GM19395 (cell line): ENCODE results near the gene ASTN1.

Source experiments
- ATAC-seq: cut with Tn5 transposase; IDR thresholded peaks from one replicate; pipeline ENCODE4 v1.9.1; 2021; ENCODE audit warnings: mild to moderate bottlenecking, moderate library complexity; ENCODE audit not compliant: unreplicated experiment

ASTN1 gene

DNA sequence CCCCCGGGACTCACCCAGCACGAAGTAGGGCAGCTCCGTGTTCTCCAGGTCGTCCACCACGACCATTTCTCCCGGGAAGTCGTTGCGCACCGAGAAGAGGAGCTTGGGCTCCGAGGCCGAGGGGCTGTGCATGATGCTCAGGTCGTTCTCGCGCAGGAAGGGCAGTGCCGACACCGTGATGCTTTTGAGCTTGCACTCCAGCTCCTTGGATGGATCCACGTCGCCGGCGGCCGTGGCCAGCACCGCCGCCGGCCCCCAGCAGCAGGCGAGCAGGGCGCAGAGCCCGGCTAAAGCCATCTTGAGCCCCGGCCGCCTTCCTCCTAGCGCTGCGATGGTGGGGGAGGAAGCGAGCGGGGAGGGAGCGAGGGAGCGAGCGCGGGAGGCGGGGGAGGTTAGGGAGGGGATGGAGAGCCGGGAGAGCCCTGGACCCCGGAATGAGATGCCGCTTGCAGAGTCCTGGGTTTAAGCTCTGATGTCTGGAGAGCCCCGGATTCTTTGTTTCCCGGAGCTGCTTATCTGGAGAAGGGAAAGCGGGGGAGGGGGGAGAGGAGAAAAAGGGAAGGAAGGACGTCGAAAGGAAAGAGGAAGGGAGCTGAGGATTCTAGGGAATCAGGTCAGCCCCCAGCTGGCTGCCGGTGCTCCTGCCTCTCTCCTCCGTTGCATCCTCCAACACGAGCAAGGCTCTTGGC lies at the start of gene ASTN1:
TSS of gene ASTN1 (minus strand) at position 333 of the 689 bp plus-strand sequence. CDS start at position 297, 36 bp downstream.
- ATAC-seq = no peak

DNA sequence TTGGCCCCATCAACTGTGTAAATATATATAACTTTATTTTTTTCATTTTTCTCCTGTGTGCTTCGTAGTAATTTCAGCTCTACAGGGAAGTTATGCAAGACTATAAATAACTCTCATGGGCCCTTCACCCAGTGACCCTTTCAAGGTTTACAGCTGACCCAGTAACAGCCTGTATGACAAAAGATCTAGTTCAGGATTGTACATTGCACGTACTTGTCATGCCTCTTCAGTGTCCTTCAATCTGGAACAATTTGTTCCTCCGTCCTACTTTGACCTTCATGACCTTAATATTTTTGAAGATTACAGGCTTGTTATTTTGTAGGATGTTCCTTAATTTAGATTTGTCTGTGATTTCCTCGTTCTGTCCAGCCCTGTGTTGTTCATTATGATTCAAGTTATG lies 46.7 kb upstream of the ASTN1 start:
- no peak for ATAC-seq

DNA sequence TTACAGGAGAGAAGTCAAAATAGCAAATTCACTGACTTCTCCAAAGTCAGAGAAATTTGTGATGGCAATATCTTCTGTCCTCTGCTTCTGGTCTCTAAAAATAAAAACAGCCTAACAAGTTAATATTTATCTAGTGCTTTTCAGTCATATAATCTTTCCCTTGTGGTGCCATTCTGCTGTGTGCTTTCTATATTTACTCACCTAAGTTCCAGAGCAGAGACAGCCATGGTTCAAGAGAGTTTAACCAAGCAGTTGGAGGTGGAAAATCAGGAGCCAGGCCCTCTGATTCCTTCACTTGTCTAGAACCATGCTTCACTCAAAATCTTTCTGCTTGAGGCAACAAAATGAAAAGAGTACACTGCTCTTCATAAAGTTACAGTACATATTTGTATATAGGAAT lies 45.6 kb upstream of the ASTN1 start:
- ATAC-seq = no peak

DNA sequence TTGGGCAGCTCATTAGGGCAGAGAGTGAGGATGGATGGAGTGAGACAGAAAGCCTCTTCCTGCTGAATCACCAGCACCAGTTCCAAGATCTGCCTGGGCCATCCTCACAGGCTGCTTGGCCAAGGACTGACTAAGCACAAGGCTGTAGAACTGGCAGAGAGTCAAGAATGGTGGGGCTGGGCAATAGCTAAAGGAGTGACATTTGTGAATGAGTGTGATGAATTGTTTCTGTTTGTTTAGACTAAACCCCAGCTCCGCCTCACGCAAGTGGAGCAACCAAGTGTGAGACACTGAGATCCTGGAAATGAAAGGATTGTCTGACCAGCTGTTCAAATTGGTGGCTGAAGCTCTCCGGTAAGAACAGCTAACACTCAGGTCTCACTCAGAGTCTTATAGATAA lies 44.8 kb upstream of the ASTN1 start:
- ATAC-seq = no peak

DNA sequence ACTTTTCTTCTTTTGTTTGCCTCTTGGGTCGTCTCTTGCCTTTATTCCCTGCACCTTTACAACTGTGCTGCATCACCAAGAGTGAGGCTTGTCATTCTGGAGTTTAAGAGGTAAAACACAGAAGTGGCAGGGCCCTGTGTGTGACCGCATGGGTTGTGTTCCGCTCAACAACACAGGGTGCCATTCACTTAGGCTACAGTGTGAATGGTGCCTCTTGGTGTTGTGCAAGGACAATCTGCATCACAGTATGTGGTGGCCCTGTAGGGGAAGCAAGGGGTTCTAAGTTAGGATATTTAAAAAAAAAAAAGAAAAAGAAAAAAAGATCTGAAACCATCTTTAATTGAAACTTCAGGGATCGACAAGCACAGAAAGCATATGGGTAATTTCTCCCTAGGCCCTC lies 44.4 kb upstream of the ASTN1 start:
- ATAC-seq = no peak

DNA sequence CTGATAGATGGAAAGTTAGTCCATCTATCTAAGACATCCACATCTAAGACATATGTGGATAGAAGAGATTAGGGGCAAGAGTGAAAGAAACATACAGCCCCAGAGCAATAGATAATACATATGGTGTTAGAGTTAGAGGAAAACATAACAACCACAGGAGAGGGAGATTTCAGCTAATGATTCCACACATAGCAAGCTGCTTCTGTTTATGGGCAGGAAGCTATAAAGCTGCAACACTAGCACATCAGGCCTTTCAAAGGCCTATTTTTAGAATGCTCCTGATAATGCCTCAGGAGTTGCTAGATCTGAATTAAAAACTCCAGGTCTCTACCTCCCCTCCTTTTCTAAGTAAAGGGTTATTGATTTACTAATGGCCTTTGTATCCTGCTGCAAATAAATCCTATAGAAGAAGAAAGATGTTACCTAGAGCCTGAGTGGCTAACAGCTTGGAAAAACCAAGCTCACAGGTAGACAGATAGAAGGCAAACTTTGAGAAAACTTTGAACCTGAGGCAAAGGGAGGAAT lies 42.4 kb upstream of the ASTN1 start:
- ATAC-seq = no peak

DNA sequence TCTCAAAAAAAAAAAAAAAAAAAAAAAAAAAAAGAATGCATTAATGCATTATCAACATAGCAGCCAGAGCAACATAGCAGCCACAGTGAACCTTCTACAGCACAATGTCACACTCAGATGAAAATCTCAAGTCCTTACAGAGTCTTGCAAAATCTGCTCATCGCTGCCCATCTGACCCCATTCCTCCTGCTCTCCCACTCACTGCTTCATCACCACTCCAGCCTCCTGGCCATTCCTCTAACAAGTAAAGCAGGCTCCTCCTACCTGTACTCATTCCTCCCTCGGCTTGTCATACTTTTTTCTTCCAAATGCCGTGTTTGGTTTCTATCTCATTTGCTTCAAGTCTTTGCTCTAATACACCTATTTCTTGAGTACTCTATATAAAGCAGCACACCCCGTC lies 35.8 kb upstream of the ASTN1 start:
- ATAC-seq = no peak

DNA sequence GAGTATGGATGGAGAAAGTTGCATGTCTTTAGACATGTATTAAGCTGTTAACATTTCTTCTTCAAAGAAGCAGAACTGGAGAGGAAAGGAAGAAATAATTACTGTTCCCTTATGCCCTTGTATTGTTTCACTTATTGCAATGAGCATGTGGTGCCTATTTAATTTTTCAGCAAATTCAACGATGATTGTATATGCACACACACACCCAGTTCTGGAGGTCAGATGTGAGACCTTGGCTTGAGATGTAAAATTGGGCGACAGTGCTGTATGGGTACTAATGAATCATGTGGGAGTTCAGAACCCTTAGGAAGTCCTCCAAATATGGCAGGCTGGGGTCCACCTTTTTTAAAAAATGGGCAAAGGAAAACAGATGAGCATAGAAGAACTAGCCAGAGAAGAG lies 33.7 kb upstream of the ASTN1 start:
- ATAC-seq = no peak

DNA sequence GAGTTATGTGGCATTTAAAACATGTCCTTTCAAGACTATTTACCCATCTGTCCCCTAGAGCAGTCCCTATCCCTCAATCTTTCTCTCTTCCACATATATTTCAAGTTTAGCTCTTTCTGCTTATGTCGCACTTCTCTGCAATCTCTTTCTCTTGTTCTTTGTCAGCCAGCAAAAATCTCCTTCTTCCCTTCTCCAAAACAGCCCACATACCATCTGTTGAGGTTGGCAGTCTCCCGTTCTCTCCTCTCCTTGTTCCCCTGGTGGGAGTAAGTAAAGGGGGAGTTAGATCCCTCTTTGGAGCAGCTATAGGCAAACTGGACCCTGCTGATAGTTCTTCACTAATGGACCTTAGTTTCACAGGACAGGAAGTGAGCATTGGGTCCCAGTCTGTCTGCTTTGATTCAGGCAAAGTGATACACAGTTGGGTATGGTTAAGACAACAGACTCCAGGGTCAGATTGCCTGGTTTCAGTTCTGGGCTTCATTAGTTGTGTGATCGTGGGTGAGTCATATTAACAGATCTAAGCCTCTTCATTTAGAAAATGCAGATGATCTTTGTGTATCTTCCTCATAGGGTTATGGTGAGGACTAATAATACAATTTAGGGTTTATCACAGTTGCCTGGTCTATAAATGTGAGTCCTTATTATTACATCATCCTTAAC lies 25.9 kb upstream of the ASTN1 start:
- ATAC-seq = no peak

DNA sequence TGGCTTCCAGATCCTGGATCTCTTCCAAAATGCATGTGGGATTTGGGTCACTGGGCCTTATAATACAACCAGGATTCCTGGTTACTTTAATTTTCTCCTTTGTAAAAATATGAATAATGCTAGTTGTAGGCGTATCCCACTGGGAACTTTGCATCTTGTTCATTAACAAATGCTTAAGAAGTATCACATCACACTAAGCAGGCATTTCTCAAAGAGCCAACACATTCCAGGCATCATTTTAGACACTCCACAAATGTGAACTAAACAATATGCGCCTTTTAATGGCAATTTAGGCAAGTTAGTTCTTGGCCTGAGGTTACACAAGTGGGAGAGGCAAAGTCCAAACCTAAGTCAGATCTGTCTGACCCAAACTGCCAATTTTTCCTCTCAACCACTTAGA lies 22.1 kb upstream of the ASTN1 start:
- no peak for ATAC-seq

DNA sequence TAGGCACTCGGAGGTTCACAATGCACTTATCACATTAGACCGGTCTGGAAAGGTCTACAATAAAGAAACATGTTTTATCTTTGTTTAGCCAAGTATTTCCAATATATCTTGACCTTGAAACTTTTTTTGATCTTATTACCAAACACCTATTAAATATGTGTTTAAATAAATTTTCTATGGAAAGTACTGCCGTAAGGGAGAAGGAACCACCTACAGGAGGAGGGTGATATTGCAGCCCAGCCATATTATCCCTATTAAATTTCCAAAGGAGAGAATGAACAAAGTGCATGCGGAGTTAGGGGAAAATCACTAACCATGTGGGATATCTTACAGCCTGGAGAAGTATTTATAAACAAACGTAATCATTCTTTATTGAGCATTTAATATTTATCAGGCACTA lies 20.7 kb upstream of the ASTN1 start:
- no peak for ATAC-seq

DNA sequence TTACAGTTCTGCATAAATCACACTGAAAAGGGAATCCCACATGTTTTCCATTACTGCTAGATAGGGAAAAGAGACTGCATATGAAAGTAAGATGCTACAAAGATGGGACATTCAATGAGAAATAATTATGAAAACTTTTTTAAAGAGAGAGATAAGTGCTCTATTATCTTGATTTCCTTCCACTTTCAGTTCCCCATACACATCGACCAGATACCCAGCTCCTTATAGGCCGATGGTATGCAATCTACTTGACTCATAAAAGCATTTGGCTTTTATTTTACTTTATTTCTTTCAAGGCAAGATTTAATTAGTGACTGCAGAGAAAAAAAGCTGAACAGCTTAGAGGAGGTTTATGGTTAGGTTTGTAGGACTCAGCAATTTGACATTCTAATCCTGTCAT lies 19.3 kb upstream of the ASTN1 start:
- ATAC-seq = no peak

DNA sequence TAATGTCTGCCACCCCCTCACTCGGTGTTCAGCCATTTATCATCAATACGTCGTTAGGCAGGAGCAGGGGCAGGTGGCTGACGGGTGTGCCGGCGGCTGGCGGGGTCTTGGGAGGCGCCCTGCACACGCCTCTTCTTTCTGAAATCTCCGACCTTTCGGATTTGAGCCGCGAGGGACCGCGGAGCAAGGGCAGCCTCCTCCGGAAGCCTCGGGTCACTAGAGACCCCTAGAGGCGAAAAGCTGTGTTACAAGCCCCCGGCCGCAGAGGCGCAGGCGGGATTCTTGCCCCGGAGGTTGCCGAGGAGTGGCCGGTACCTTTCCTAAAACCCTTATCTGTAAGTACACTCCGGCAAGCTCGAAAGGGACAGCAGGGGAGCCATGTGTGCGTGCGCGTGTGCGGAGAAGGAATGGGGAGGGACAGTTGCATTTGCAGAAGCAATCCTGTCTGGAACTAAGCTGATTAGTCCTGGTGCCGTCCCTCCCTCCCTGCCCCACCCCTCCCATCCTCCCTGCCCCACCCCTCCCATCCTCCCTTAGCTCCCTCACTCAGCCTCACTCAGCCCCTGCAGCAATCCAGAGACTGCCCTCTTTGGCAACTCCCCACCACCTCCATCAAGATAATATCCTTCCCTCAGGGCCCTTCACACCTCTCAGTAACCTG lies 17.2 kb upstream of the ASTN1 start:
- peak; percentile 97 for ATAC-seq

DNA sequence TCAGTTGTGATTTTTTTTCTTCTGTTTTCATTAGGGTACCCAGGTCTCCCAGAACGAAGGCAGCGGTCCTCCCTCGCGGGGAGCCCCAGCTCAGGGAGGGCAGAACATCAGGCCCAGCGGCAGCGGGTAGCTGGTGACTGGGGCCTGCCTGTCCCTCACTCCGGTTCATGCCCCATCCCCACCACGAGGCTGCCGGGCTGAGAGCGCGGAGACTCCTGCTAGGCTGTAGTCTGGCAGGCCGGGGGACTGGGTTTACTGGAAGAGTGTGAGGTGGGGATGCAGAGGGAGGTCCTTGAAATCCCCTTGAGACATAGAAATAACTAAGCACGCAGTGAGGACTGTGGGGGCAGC lies 16.7 kb upstream of the ASTN1 start:
- ATAC-seq = peak; percentile 26

DNA sequence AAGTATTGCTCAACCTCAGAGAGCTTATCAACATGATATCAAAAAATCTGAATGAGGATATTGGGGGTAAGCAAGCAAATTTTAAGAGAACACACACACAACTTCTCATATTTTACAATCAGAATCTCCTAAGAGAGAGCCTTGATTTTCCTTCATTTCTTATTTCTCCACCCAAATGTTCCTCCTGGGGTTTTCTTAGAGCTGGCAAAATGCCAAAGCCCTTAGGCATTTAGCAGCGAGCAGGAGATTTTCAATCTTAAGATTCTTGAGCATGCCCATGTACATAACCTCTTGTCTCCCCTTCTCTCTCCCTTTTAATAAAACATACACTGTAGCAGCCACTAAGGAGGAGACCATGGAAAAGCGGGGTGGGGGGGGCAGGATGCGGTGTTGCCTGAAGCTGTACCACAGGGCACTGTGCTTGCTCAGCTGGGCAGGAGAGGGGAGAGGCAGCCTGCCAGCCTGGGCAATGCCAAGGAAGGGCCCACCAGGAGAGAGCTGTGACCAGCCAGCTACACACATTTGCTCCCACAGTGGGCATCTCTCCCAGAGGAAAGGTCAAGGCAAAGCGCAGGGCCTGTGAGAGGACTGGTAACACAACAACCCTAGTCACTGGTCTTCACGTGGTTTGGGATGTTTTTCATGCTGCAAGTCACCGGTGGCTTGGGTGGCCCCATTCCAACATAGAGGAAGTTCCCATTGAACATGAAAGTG lies 10.6 kb upstream of the ASTN1 start:
- no peak for ATAC-seq

DNA sequence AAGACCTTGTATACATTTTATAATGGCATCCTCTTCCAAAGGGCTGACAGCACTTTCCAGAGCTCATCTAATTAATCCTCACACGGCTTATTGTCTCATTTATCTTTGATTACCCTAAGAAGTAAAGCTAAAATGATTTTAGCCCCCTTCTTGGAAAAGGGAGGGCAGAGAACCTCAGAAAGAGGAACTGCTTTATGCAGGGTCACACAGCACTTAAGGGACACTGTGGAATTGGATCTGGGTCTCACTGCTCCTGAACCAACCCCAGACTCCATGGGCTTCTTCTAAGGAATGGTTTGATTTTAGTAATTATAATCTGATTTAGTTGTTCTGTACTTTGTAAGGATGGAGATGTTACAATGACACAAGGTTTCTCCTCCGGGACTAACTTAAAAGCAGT lies 9.5 kb upstream of the ASTN1 start:
- ATAC-seq = no peak

DNA sequence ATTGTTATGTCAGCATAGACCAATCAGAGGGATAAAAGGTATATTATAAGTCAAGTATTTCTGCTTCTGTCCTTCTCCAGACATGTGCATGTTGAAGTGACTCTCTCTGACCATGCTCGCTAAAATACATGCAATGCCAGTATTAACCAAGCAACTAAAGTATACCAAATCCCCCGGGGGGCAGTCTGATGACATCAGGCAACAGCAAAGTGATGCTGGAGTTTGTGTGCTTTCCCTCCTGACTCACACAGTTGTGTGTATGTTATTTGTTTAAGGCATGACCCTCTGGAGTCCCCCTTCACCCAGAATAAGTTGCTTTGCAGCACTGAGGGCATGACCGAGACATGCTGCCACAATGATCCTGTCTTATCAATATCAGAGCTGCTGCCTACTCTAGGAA lies 8.4 kb upstream of the ASTN1 start:
- no peak for ATAC-seq

DNA sequence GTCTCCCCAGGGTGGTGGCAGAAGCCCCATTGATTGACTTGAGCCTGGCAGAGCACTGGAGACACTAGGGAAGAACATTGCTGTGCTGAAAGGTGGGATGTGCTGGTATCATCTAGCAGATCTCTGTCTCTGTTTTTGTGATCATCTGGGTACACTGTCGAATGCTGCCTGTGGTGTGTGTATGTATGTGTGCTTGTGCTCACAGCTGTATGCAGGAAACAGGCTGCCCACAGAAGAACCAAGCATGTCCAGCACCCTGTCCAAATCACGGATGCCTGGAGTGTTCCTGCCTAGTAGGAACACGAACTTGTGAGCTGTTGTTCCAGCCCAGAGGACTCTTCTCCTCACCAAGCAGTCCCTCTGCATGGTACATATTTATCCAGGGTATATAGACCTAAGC lies 7.8 kb upstream of the ASTN1 start:
- ATAC-seq = no peak

DNA sequence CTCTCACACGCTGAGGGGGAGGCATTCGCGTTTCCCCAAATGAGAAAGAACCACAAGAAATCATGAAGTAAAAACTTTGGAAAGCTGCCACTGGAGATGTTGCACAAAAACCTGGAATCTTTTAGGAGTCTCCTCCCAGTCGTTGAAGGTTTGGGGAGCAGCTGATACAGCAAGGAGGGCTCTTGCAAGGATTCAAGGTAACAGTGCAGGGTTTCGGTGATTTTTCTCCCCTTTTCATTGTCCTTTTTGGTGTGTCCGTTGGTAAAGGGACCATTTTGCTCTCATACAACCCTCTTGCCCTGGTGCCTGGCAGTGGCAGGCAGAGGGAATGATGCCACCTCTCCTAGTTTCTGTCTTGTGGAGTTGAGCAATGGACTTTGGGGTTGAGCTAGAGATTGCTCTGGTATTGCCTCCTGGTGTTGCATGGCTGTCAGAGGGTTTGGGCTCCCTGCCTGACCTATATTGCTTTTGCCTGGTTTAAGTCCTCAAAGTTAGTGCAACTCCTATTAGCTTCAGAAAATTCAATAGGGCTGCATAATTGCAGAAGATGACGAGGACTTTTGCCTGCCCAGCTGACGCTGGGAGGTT lies 7.1 kb upstream of the ASTN1 start:
- ATAC-seq = no peak

DNA sequence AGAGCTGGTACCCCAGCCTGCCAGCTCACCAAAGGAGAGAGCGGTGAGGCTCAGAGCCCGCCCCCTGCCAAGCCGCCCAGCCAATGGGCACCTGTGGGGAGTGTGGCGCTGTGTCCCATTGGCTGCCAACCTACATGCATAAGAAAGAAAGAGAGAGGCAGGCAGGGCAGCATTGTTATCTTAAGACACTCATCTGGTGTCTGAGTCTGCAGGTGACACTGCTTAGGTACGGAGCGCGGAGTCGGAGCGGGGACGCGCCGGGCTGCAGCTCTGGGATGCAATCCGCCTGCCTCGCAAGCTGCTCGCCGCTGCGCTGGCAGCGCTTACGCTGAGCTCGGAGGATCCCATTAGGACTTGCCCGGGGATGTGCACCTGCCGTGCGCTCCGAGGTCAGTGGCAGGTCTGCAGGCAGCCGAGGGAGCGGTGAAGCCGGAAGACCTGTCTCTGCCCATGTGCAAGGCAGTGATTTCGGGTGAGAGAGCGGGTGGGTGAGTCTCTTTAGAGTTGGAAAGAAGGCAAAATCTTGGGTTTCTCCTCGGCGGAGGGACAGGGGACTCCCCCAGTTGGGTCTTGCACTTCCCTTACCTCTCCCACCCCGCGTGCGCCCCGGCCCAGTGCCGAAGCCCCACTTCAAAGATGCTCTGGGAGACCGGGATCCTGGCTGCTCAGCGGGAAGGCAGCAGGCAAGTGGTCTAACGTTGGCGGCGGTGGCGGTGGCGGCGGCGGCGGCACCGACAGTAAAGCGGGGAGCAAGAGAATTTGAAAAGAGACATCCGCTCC lies 6.4 kb upstream of the ASTN1 start, which contains the start of gene BRINP2:
TSS of gene BRINP2 (plus strand) at position 203 of the 780 bp plus-strand sequence. CDS start 58,919 bp downstream, outside the sequence.
- peak; percentile 67 for ATAC-seq
